Endodermal cell (in vitro differentiated cells): ENCODE results near the gene SCAPER. TPM values are rescaled to one million over a fixed set of nuclear protein-coding genes. Genes with fewer than 3 reads are reported as not detected.

ENCODE experiments used
- DNase-seq: peaks from one replicate; pipeline ENCODE4 v3.0.0-alpha.2; 2017
- H3K27ac ChIP-seq: 2 replicates; pipeline ENCODE4 v1.5.1; 2013; ENCODE audit warnings: mild to moderate bottlenecking, low read depth, low read length, moderate library complexity
- H3K27me3 ChIP-seq: 2 replicates; pipeline ENCODE4 v1.6.1; 2013; ENCODE audit warnings: mild to moderate bottlenecking, low read length, moderate library complexity; ENCODE audit not compliant: insufficient read depth, control insufficient read depth, poor library complexity, severe bottlenecking
- H3K36me3 ChIP-seq: 2 replicates; pipeline ENCODE4 v1.7.0; 2013; ENCODE audit warnings: mild to moderate bottlenecking, low read length, moderate library complexity; ENCODE audit not compliant: control insufficient read depth, insufficient read depth
- H3K4me1 ChIP-seq: one replicate; pipeline ENCODE4 v1.7.0; 2013; ENCODE audit warnings: low read length; ENCODE audit not compliant: control insufficient read depth, insufficient read depth
- H3K4me3 ChIP-seq: 2 replicates; pipeline ENCODE4 v1.5.1; 2013; ENCODE audit warnings: mild to moderate bottlenecking, low read length, moderate library complexity
- H3K9ac ChIP-seq: 2 replicates; pipeline ENCODE4 v1.6.1; 2013; ENCODE audit warnings: mild to moderate bottlenecking, low read length, moderate library complexity; ENCODE audit not compliant: poor library complexity, severe bottlenecking; ENCODE audit errors: extremely low read depth
- H3K9me3 ChIP-seq: 2 replicates; pipeline ENCODE4 v1.6.1; 2013; ENCODE audit warnings: mild to moderate bottlenecking, low read length, moderate library complexity; ENCODE audit not compliant: control insufficient read depth
- H3K27ac Mint-ChIP-seq: 2 replicates; pipeline ENCODE4 v1.8.0; 2020; ENCODE audit warnings: mixed read lengths
- H3K27me3 Mint-ChIP-seq: 2 replicates; pipeline ENCODE4 v1.8.0; 2021; ENCODE audit warnings: mild to moderate bottlenecking, mixed read lengths; ENCODE audit not compliant: insufficient read depth
- H3K36me3 Mint-ChIP-seq: 2 replicates; pipeline ENCODE4 v1.8.0; 2020; ENCODE audit warnings: low read depth, mixed read lengths
- H3K4me1 Mint-ChIP-seq: 2 replicates; pipeline ENCODE4 v1.8.0; 2020; ENCODE audit warnings: mixed read lengths
- H3K4me3 Mint-ChIP-seq: 2 replicates; pipeline ENCODE4 v1.8.0; 2020; ENCODE audit warnings: mild to moderate bottlenecking, moderate library complexity, mixed read lengths
- H3K9me3 Mint-ChIP-seq: 2 replicates; pipeline ENCODE4 v1.8.0; 2020; ENCODE audit warnings: mild to moderate bottlenecking, mixed read lengths
- CTCF ChIP-seq: fragments of 200-600 bp; sonication (generic); conservative IDR thresholded peaks from 2 replicates; pipeline ENCODE4 v1.5.0; 2021; ENCODE audit warnings: antibody characterized with exemption, mild to moderate bottlenecking
- WGBS, 2 experiments: methylation state at CpG; one replicate each; pipeline versions ENCODE4 v1.1.5 to v1.1.7; 2013; ENCODE audit warnings: missing lambda C conversion rate in 2 of 2, mixed read lengths in 1 of 2; ENCODE audit not compliant: insufficient coverage in 1 of 2, insufficient read length in 1 of 2; 5-methylcytosine and 5-hydroxymethylcytosine counted together
- total RNA-seq, 2 donors: library from RNA; stranded (reverse); fragmentation: NEBNext Ultra II Directional in 1 of 2; extraction: Animal tissue kit (Norgen Biotek cat#: 25700) in 1 of 2; gene quantifications; 2 replicates in 1 of 2; 3 replicates in 1 of 2; pipeline ENCODE4 v1.2.1, GENCODE V29; 2021

Gene SCAPER
- total RNA-seq, 2 donors from 2014 or later, result 8.9 to 12.2 TPM

- Mint-ChIP-seq H3K4me3 (no peak overlapping the region), H3K27ac (no peak overlapping the region), H3K9me3 (peaks cover 5% of the 10 kb centered on the region), H3K36me3 (no peaks in the 10 kb centered on the region), H3K4me1 (no peaks in the 10 kb centered on the region), H3K27me3 (no peaks in the 10 kb centered on the region)
- Histone ChIP-seq H3K9me3 (peaks cover 10% of the 10 kb centered on the region), H3K27me3 (no peaks in the 10 kb centered on the region), H3K4me1 (no peaks in the 10 kb centered on the region), H3K9ac (no peak overlapping the region), H3K4me3 (no peak overlapping the region), H3K36me3 (no peaks in the 10 kb centered on the region), H3K27ac (no peak overlapping the region)
- WGBS, 2 experiments, result 93% methylated on average over 1 of the region's 1 CpG; no CpG with 5 or more reads in 1 of the 2 experiments
- TF ChIP-seq CTCF, result no peak
- DNase-seq, result no peak
These were observed 339.8 kb downstream of the SCAPER start for GRCh38 chr15:76565366-76565765.

DNA sequence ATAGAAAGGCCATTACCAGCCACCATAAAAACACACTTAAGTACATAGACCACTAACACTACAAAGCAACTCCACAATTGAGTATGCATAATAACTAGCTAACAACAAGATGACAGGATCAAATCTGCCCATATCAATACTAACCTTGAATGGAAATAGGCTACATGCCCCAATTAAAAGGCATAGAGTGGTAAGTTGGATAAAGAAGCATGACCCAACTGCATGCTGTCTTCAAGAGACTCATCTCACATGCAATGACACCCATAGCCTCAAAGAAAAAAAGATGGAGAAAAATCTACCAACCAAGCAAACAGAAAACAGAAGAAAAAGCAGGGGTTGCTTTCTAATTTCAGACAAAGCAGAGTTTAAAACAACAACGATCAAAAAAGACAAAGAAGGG lies 349.9 kb downstream of the SCAPER start:
- WGBS, 2 experiments, result 83% methylated on average over 1 of the region's 1 CpG; no CpG with 5 or more reads in 1 of the 2 experiments
- TF ChIP-seq CTCF, result no peak
- peaks cover 3% of the 10 kb centered on the region for H3K27me3 Mint-ChIP-seq
- Histone ChIP-seq H3K27ac (no peak overlapping the region), H3K9ac (no peak overlapping the region), H3K4me3 (no peak overlapping the region), H3K27me3 (no peaks in the 10 kb centered on the region), H3K36me3 (no peaks in the 10 kb centered on the region), H3K9me3 (no peaks in the 10 kb centered on the region), H3K4me1 (no peaks in the 10 kb centered on the region)
- no peak overlapping the region for H3K4me3 Mint-ChIP-seq
- no peak overlapping the region for H3K27ac Mint-ChIP-seq
- no peak for DNase-seq
- no peaks in the 10 kb centered on the region for H3K9me3 Mint-ChIP-seq
- no peaks in the 10 kb centered on the region for H3K36me3 Mint-ChIP-seq
- no peaks in the 10 kb centered on the region for H3K4me1 Mint-ChIP-seq

GRCh38 chr15:76553564-76553963 lies 351.6 kb downstream of the SCAPER start:
- Histone ChIP-seq H3K27ac (no peak overlapping the region), H3K27me3 (no peaks in the 10 kb centered on the region), H3K36me3 (no peaks in the 10 kb centered on the region), H3K4me1 (no peaks in the 10 kb centered on the region), H3K9ac (no peak overlapping the region), H3K9me3 (no peaks in the 10 kb centered on the region), H3K4me3 (no peak overlapping the region)
- H3K4me3 Mint-ChIP-seq, result no peak overlapping the region
- no peaks in the 10 kb centered on the region for H3K9me3 Mint-ChIP-seq
- H3K4me1 Mint-ChIP-seq, result no peaks in the 10 kb centered on the region
- 85 to 96% methylated on average over 2 of the region's 2 CpGs for WGBS, 2 experiments
- no peak for TF ChIP-seq CTCF
- no peaks in the 10 kb centered on the region for H3K36me3 Mint-ChIP-seq
- H3K27ac Mint-ChIP-seq, result no peak overlapping the region
- DNase-seq, result no peak
- peaks cover 3% of the 10 kb centered on the region for H3K27me3 Mint-ChIP-seq
